Naive thymus-derived CD4-positive, alpha-beta T cell (primary cell): ENCODE data around the gene CPE. TPM values are rescaled to one million over a fixed set of nuclear protein-coding genes. Genes with fewer than 3 reads are reported as not detected.

Source experiments
- ATAC-seq: fragments of 150-1000 bp; cut with Tn5 transposase; 2 replicates; pipeline ENCODE4 v1.10.0; 2021; ENCODE audit warnings: mild to moderate bottlenecking, moderate library complexity
- CTCF ChIA-PET: fragments of 350-600 bp; sonication (Branson Sonifier 250); formaldehyde crosslinking; loops from one replicate; lab custom pipeline; 2021; ENCODE audit warnings: antibody characterized with exemption; lab: Charles Lee
- POLR2A ChIA-PET: fragments of 350-600 bp; sonication (Branson Sonifier 250); formaldehyde crosslinking; loops from one replicate; lab custom pipeline; 2021; ENCODE audit warnings: antibody characterized with exemption, inconsistent platforms; lab: Charles Lee
- DNase-seq, 9 donors: peaks; one replicate each; pipeline versions ENCODE4 v3.0.0 to v3.0.0-alpha.2; 2020 to 2022; ENCODE audit warnings: mixed read lengths in 1 of 9
- H3K27ac ChIP-seq: one replicate; pipeline ENCODE4 v1.7.0; 2013; ENCODE audit warnings: mild to moderate bottlenecking, low read depth, low read length, moderate library complexity
- H3K27me3 ChIP-seq, 2 donors: one replicate each; pipeline ENCODE4 v1.7.0; 2013; ENCODE audit warnings: low read length in 2 of 2, mild to moderate bottlenecking in 2 of 2, moderate library complexity in 2 of 2; ENCODE audit not compliant: control insufficient read depth in 2 of 2, insufficient read depth in 2 of 2
- H3K36me3 ChIP-seq, 3 experiments: 1 replicate in 2 of 3; 2 replicates in 1 of 3; pipeline ENCODE4 v1.7.0; 2013; ENCODE audit warnings: low read length in 3 of 3, mild to moderate bottlenecking in 3 of 3, moderate library complexity in 1 of 3; ENCODE audit not compliant: insufficient read depth in 3 of 3, control insufficient read depth in 2 of 3
- H3K4me1 ChIP-seq, 2 donors: one replicate each; pipeline ENCODE4 v1.7.0; 2013; ENCODE audit warnings: low read length in 2 of 2, mild to moderate bottlenecking in 2 of 2, moderate library complexity in 1 of 2; ENCODE audit not compliant: control insufficient read depth in 2 of 2, insufficient read depth in 2 of 2
- H3K4me3 ChIP-seq: 2 replicates; pipeline ENCODE4 v1.7.0; 2013; ENCODE audit warnings: mild to moderate bottlenecking, low read length
- H3K9me3 ChIP-seq, 3 experiments: 1 replicate in 2 of 3; 2 replicates in 1 of 3; pipeline ENCODE4 v1.7.0; 2013; ENCODE audit warnings: low read length in 3 of 3; ENCODE audit not compliant: control insufficient read depth in 2 of 3
- H3K27ac Mint-ChIP-seq, 9 donors: one replicate each; pipeline ENCODE4 v1.8.0; 2020 to 2022; ENCODE audit warnings: mixed read lengths in 9 of 9, mild to moderate bottlenecking in 8 of 9, moderate library complexity in 5 of 9, inconsistent platforms in 2 of 9
- H3K27me3 Mint-ChIP-seq, 5 donors: one replicate each; pipeline ENCODE4 v1.8.0; 2021 to 2022; ENCODE audit warnings: mixed read lengths in 5 of 5, mild to moderate bottlenecking in 1 of 5
- H3K36me3 Mint-ChIP-seq, 5 donors: one replicate each; pipeline ENCODE4 v1.8.0; 2020 to 2022; ENCODE audit warnings: mixed read lengths in 5 of 5, mild to moderate bottlenecking in 3 of 5, inconsistent platforms in 1 of 5
- H3K4me1 Mint-ChIP-seq, 7 donors: one replicate each; pipeline ENCODE4 v1.8.0; 2020 to 2022; ENCODE audit warnings: mixed read lengths in 7 of 7, mild to moderate bottlenecking in 3 of 7, inconsistent platforms in 1 of 7
- H3K4me3 Mint-ChIP-seq, 10 donors: one replicate each; pipeline ENCODE4 v1.8.0; 2020 to 2022; ENCODE audit warnings: mild to moderate bottlenecking in 10 of 10, mixed read lengths in 10 of 10, moderate library complexity in 6 of 10, inconsistent platforms in 2 of 10
- H3K9me3 Mint-ChIP-seq, 11 donors: one replicate each; pipeline ENCODE4 v1.8.0; 2020 to 2022; ENCODE audit warnings: mixed read lengths in 11 of 11, mild to moderate bottlenecking in 4 of 11, inconsistent platforms in 1 of 11, moderate library complexity in 1 of 11
- intact Hi-C, 2 donors: fragments of 100-400 bp; cut with micrococcal nuclease; formaldehyde crosslinking; loops; one replicate each; pipeline ENCODE4 v1.15.1; 2023
- polyA plus RNA-seq, 2 donors: library from polyadenylated mRNA; unstranded; fragments of 300-500 nt; fragmentation: Illumina TruSeq; gene quantifications; one replicate each; pipeline ENCODE4 v1.2.3, GENCODE V29; 2021
- total RNA-seq, 6 experiments: library from RNA in 5 of 6; stranded (reverse) in 5 of 6; gene quantifications; 1 replicate in 5 of 6; 2 replicates in 1 of 6; pipeline ENCODE4 v1.2.3 and lab custom pipeline; 2021 to 2026

Gene CPE
- total and polyA plus RNA-seq, 7 experiments from 2014 or later: 0.09 to 0.10 TPM; not detected in 5

GRCh38 chr4:165505958-165506837 lies 127.4 kb downstream of the CPE start:
- POLR2A ChIA-PET: no interaction called here
- no peaks in the 10 kb centered on the region for H3K36me3 Mint-ChIP-seq
- peaks cover 0 to 10% (median 8%) of the 10 kb centered on the region in 5 donors for H3K27me3 Mint-ChIP-seq
- Histone ChIP-seq H3K4me1 (no peaks in the 10 kb centered on the region), H3K4me3 (no peak overlapping the region), H3K36me3 (no peaks in the 10 kb centered on the region), H3K27me3 (no peaks in the 10 kb centered on the region), H3K27ac (no peak overlapping the region), H3K9me3 (no peaks in the 10 kb centered on the region)
- H3K27ac Mint-ChIP-seq: no peak overlapping the region
- CTCF ChIA-PET: interaction anchor here (0.5 kb wide), 1 partner anchor 737 kb away, joined by 3 read pairs; no protein-coding TSS in a partner anchor
- peaks cover 0 to 1% (median 0%) of the 10 kb centered on the region in 11 donors for H3K9me3 Mint-ChIP-seq
- DNase-seq (no peak), ATAC-seq (no peak)
- no peaks in the 10 kb centered on the region for H3K4me1 Mint-ChIP-seq
- H3K4me3 Mint-ChIP-seq: no peak overlapping the region
- intact Hi-C loops: no loop called here

GRCh38 chr4:165506849-165507248 lies 128.0 kb downstream of the CPE start:
- no peak for DNase-seq
- no peak overlapping the region for H3K27ac Mint-ChIP-seq
- H3K9me3 ChIP-seq: no peaks in the 10 kb centered on the region
- H3K27me3 Mint-ChIP-seq: peaks cover 0 to 10% (median 8%) of the 10 kb centered on the region in 5 donors
- ChIA-PET CTCF (interaction anchor here (0.5 kb wide), 1 partner anchor 738 kb away, joined by 3 read pairs; no protein-coding TSS in a partner anchor), POLR2A (no interaction called here)
- H3K4me1 ChIP-seq: no peaks in the 10 kb centered on the region
- H3K9me3 Mint-ChIP-seq: peaks cover 0 to 1% (median 0%) of the 10 kb centered on the region in 11 donors
- H3K36me3 Mint-ChIP-seq: no peaks in the 10 kb centered on the region
- no peak for ATAC-seq
- no peaks in the 10 kb centered on the region for H3K4me1 Mint-ChIP-seq
- no peaks in the 10 kb centered on the region for H3K27me3 ChIP-seq
- no peak overlapping the region for H3K4me3 ChIP-seq
- H3K4me3 Mint-ChIP-seq: no peak overlapping the region
- H3K36me3 ChIP-seq: no peaks in the 10 kb centered on the region
- intact Hi-C loops: no loop called here
- no peak overlapping the region for H3K27ac ChIP-seq

DNA sequence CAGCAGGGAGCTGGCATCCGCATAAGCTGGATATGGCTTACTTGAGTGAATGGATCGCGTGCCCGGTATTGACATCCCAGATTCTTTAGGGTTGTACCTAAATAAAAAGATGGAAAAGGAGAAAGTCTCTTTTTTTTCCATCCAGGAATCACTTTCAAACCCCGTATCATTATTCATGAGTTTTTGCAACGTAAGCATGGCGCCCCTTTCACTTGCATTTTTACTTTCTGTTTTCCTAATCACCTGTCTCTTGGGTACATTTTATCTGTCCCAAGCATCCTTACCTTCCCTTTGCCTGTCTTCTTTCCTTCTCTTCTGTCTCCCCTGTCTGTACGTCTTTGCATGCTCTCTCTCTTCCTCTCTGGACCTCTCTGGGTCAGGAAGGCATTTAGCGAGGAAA lies 128.6 kb downstream of the CPE start:
- CTCF ChIA-PET: no interaction called here

DNA sequence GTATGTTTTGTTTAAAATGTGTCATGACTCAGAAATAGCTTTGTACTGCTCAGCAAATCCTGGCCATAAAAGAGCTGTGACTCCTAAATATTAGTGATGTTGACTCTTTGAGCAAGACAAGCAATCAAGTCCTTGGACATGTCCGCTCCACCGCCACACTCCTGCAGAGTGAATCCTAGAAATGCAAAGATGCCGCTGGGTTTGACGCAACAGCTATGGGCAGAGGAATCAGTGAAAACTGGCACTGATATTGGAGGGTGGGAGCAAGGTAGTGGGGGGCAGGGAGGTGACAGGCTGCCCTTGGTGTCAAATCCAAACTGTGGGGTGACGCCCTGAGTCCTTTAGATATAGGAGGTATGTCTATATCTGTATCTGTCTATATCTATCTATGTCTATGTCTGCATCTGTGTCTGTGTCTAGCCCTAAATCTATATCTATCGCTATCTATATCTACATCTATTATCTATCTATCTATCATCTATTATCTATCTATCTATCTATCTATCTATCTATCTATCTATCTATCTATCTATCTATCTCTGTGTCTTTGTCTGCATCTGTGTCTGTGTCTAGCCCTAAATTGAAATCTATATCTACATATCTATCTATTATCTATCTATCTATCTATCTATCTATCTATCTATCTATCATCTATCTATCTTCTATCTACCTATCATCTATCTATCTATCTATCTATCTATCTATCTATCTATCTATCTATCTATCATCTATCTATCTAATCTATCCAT lies 129.7 kb downstream of the CPE start:
- intact Hi-C loops: no loop called here
- Mint-ChIP-seq H3K27ac (no peak overlapping the region), H3K4me1 (no peaks in the 10 kb centered on the region), H3K36me3 (no peaks in the 10 kb centered on the region), H3K27me3 (peaks cover 0 to 27% (median 10%) of the 10 kb centered on the region in 5 donors), H3K4me3 (no peak overlapping the region), H3K9me3 (peaks cover 0 to 1% (median 0%) of the 10 kb centered on the region in 11 donors)
- H3K4me1 ChIP-seq: no peaks in the 10 kb centered on the region
- no peaks in the 10 kb centered on the region for H3K36me3 ChIP-seq
- ChIA-PET CTCF (no interaction called here), POLR2A (no interaction called here)
- ATAC-seq (no peak), DNase-seq (no peak)
- no peaks in the 10 kb centered on the region for H3K9me3 ChIP-seq
- no peak overlapping the region for H3K27ac ChIP-seq
- H3K4me3 ChIP-seq: no peak overlapping the region
- no peaks in the 10 kb centered on the region for H3K27me3 ChIP-seq

More for the DNA sequence above, 128.6 kb downstream of the CPE start:
- Histone ChIP-seq H3K36me3 (no peaks in the 10 kb centered on the region), H3K27me3 (no peaks in the 10 kb centered on the region), H3K9me3 (no peaks in the 10 kb centered on the region), H3K27ac (no peak overlapping the region), H3K4me1 (no peaks in the 10 kb centered on the region), H3K4me3 (no peak overlapping the region)
- H3K4me1 Mint-ChIP-seq: no peaks in the 10 kb centered on the region
- DNase-seq: no peak
- H3K9me3 Mint-ChIP-seq: peaks cover 0 to 1% (median 0%) of the 10 kb centered on the region in 11 donors
- POLR2A ChIA-PET: no interaction called here
- no peaks in the 10 kb centered on the region for H3K36me3 Mint-ChIP-seq
- H3K27ac Mint-ChIP-seq: no peak overlapping the region
- no peak for ATAC-seq
- H3K4me3 Mint-ChIP-seq: no peak overlapping the region
- peaks cover 0 to 16% (median 8%) of the 10 kb centered on the region in 5 donors for H3K27me3 Mint-ChIP-seq
- intact Hi-C loops: no loop called here

- H3K9me3 ChIP-seq: no peaks in the 10 kb centered on the region
- H3K4me1 Mint-ChIP-seq: no peaks in the 10 kb centered on the region
- no peaks in the 10 kb centered on the region for H3K36me3 ChIP-seq
- ChIA-PET POLR2A (no interaction called here), CTCF (no interaction called here)
- ATAC-seq (no peak), DNase-seq (no peak)
- peaks cover 0 to 1% (median 0%) of the 10 kb centered on the region in 11 donors for H3K9me3 Mint-ChIP-seq
- intact Hi-C loops: no loop called here
- H3K27ac Mint-ChIP-seq: no peak overlapping the region
- no peak overlapping the region for H3K4me3 ChIP-seq
- no peaks in the 10 kb centered on the region for H3K36me3 Mint-ChIP-seq
- no peak overlapping the region for H3K27ac ChIP-seq
- H3K27me3 ChIP-seq: no peaks in the 10 kb centered on the region
- no peak overlapping the region for H3K4me3 Mint-ChIP-seq
- H3K27me3 Mint-ChIP-seq: peaks cover 0 to 32% (median 23%) of the 10 kb centered on the region in 5 donors
- H3K4me1 ChIP-seq: no peaks in the 10 kb centered on the region
Observed at GRCh38 chr4:165512424-165512823, 133.6 kb downstream of the CPE start.

GRCh38 chr4:165514739-165515138 lies 135.9 kb downstream of the CPE start:
- Histone ChIP-seq H3K27ac (no peak overlapping the region), H3K36me3 (no peaks in the 10 kb centered on the region), H3K27me3 (no peaks in the 10 kb centered on the region), H3K9me3 (no peaks in the 10 kb centered on the region), H3K4me3 (no peak overlapping the region), H3K4me1 (no peaks in the 10 kb centered on the region)
- CTCF ChIA-PET: interaction anchor here (0.8 kb wide), 1 partner anchor 99 kb away, joined by 3 read pairs; no protein-coding TSS in a partner anchor
- no peaks in the 10 kb centered on the region for H3K36me3 Mint-ChIP-seq
- no peaks in the 10 kb centered on the region for H3K9me3 Mint-ChIP-seq
- H3K4me1 Mint-ChIP-seq: no peaks in the 10 kb centered on the region
- intact Hi-C loops: no loop called here
- H3K27me3 Mint-ChIP-seq: peaks cover 0 to 24% (median 19%) of the 10 kb centered on the region in 5 donors
- H3K27ac Mint-ChIP-seq: no peak overlapping the region
- POLR2A ChIA-PET: no interaction called here
- no peak overlapping the region for H3K4me3 Mint-ChIP-seq
- DNase-seq (no peak), ATAC-seq (no peak)
